HCT116 (cell line): ENCODE results near the gene CFAP46. TPM values are rescaled to one million over a fixed set of nuclear protein-coding genes. Genes with fewer than 3 reads are reported as not detected.

Source experiments
- ATAC-seq: fragments of 200-7000 bp; cut with Tn5 transposase; 2 replicates; pipeline ENCODE4 v1.9.1; 2020; ENCODE audit warnings: mild to moderate bottlenecking, moderate library complexity
- BruUV-seq: library from RNA; stranded (reverse); fragments of 400-500 nt; replicated peaks from 2 replicates; lab custom pipeline; 2021; lab: Mats Ljungman, UMichigan
- CTCF ChIA-PET: fragments of 300-600 bp; sonication (Branson Sonifier 250); formaldehyde crosslinking; loops from one replicate; lab custom pipeline; 2021; ENCODE audit warnings: antibody characterized with exemption; lab: Charles Lee
- POLR2A ChIA-PET: fragments of 300-600, 350-600 bp; sonication (Branson Sonifier 250); formaldehyde crosslinking; loops from one replicate; lab custom pipeline; 2021; ENCODE audit warnings: antibody characterized with exemption; lab: Charles Lee
- RAD21 ChIA-PET, 2 experiments: fragments of 300-600 bp; sonication (Branson Sonifier 250); formaldehyde crosslinking; loops; one replicate each; lab custom pipeline; 2023; ENCODE audit warnings: low total read pairs in 2 of 2; ENCODE audit not compliant: uncharacterized antibody in 2 of 2, unreplicated experiment in 2 of 2, low non-redundant PET in 1 of 2; lab: Charles Lee
- DNase-seq: peaks from one replicate; pipeline ENCODE4 v3.0.0-alpha.2; 2010; ENCODE audit warnings: low read depth, low spot score
- H2AFZ ChIP-seq: fragments of 200-600 bp; shearing (Covaris generic), sonication (generic); 2 replicates; pipeline ENCODE4 v1.6.1; 2017; ENCODE audit warnings: low read depth, mixed run types, mixed read lengths, antibody characterized with exemption, low read length; ENCODE audit not compliant: poor library complexity, severe bottlenecking
- H3K27ac ChIP-seq: 2 replicates; pipeline ENCODE4 v1.5.1; 2012; ENCODE audit warnings: low read depth, low read length
- H3K27me3 ChIP-seq: fragments of 200-600 bp; sonication (generic); 2 replicates; pipeline ENCODE4 v1.6.1; 2016; ENCODE audit warnings: mixed run types, low read length, mixed read lengths; ENCODE audit not compliant: insufficient read depth
- H3K36me3 ChIP-seq, 2 experiments: fragments of 200-500 bp in 1 of 2; fragments of 200-600 bp in 1 of 2; sonication (Bioruptor generic) in 1 of 2; sonication (generic) in 1 of 2; 2 replicates each; pipeline versions ENCODE4 v1.5.1 to v1.6.1; 2014 to 2016; ENCODE audit warnings: low read length in 2 of 2, inconsistent platforms in 1 of 2, mixed read lengths in 1 of 2, mixed run types in 1 of 2; ENCODE audit not compliant: insufficient read depth in 2 of 2, control insufficient read depth in 1 of 2
- H3K4me1 ChIP-seq, 2 experiments: fragments of 200-600 bp in 1 of 2; sonication (generic) in 1 of 2; 2 replicates each; pipeline versions ENCODE4 v1.5.1 to v1.6.1; 2012 to 2017; ENCODE audit warnings: low read length in 2 of 2, inconsistent platforms in 1 of 2, mild to moderate bottlenecking in 1 of 2, mixed read lengths in 1 of 2, mixed run types in 1 of 2, moderate library complexity in 1 of 2; ENCODE audit not compliant: insufficient read depth in 2 of 2, control insufficient read depth in 1 of 2
- H3K4me2 ChIP-seq: fragments of 200-600 bp; sonication (generic); 2 replicates; pipeline ENCODE4 v1.6.1; 2017; ENCODE audit warnings: mixed run types, low read length, mixed read lengths
- H3K4me3 ChIP-seq, 2 experiments: fragments of 200-600 bp in 1 of 2; sonication (generic) in 1 of 2; replicated peaks in 1 of 2; 2 replicates each; pipeline ENCODE4 v1.5.1; 2011 to 2016; ENCODE audit warnings: low read length in 2 of 2, control low read depth in 1 of 2, low read depth in 1 of 2, mild to moderate bottlenecking in 1 of 2, mixed read lengths in 1 of 2, mixed run types in 1 of 2
- H3K79me2 ChIP-seq: fragments of 200-600 bp; sonication (generic); 2 replicates; pipeline ENCODE4 v1.6.1; 2017; ENCODE audit warnings: mild to moderate bottlenecking, mixed run types, low read length, moderate library complexity, mixed read lengths; ENCODE audit not compliant: insufficient read depth
- H3K9ac ChIP-seq: fragments of 200-600 bp; sonication (generic); 2 replicates; pipeline ENCODE4 v1.6.1; 2016; ENCODE audit warnings: low read length, mixed read lengths
- H3K9me2 ChIP-seq: fragments of 200-600 bp; sonication (generic), shearing (Covaris generic); 2 replicates; pipeline ENCODE4 v1.6.1; 2017; ENCODE audit warnings: mixed run types, mild to moderate bottlenecking, moderate library complexity; ENCODE audit not compliant: insufficient read depth
- H3K9me3 ChIP-seq, 2 experiments: fragments of 200-500 bp in 1 of 2; fragments of 200-600 bp in 1 of 2; sonication (Bioruptor generic) in 1 of 2; sonication (generic) in 1 of 2; 2 replicates each; pipeline ENCODE4 v1.6.1; 2014 to 2017; ENCODE audit warnings: low read length in 2 of 2, mixed read lengths in 2 of 2, inconsistent platforms in 1 of 2, low read depth in 1 of 2, mild to moderate bottlenecking in 1 of 2, mixed run types in 1 of 2, moderate library complexity in 1 of 2; ENCODE audit not compliant: control insufficient read depth in 1 of 2, insufficient read depth in 1 of 2
- H4K20me1 ChIP-seq: fragments of 200-600 bp; sonication (generic), shearing (Covaris generic); 2 replicates; pipeline ENCODE4 v1.6.1; 2017; ENCODE audit warnings: mixed run types, mild to moderate bottlenecking, moderate library complexity; ENCODE audit not compliant: insufficient read depth
- CEBPB ChIP-seq: IDR thresholded peaks from 2 replicates; pipeline ENCODE4 v1.6.1; 2012; ENCODE audit warnings: low read depth
- EZH2 ChIP-seq: fragments of 200-600 bp; sonication (generic); IDR thresholded peaks from 2 replicates; pipeline ENCODE4 v1.6.1; 2017; ENCODE audit warnings: antibody characterized with exemption, mixed run types
- EZH2phosphoT487 ChIP-seq: fragments of 200-600 bp; IDR thresholded peaks from 2 replicates; pipeline ENCODE4 v1.6.1; 2018; ENCODE audit warnings: antibody characterized with exemption, borderline replicate concordance
- FOSL1 ChIP-seq: IDR thresholded peaks from 2 replicates; pipeline ENCODE4 v1.6.1; 2012; ENCODE audit warnings: low read depth
- POLR2A ChIP-seq: IDR thresholded peaks from 2 replicates; pipeline ENCODE4 v1.7.0; 2011; ENCODE audit warnings: borderline replicate concordance; ENCODE audit not compliant: insufficient read depth, insufficient read length; ENCODE audit errors: extremely low read depth
- SP1 ChIP-seq: IDR thresholded peaks from 2 replicates; pipeline ENCODE4 v1.6.1; 2012; ENCODE audit warnings: low read depth
- YY1 ChIP-seq: IDR thresholded peaks from 2 replicates; pipeline ENCODE4 v1.6.1; 2011; ENCODE audit warnings: low read length, low read depth, moderate library complexity, mild to moderate bottlenecking; ENCODE audit not compliant: insufficient replicate concordance; ENCODE audit errors: extremely low read depth
- intact Hi-C: fragments of 100-400 bp; cut with micrococcal nuclease; formaldehyde crosslinking; loops from 2 replicates; pipeline ENCODE4 v1.10.0; 2022
- total RNA-seq: library from RNA; stranded (reverse); gene quantifications from one replicate; pipeline ENCODE4 v1.2.1, GENCODE V29; 2021; ENCODE audit not compliant: unreplicated experiment
- TF ChIP-seq, protein P1 (sequence below): IDR thresholded peaks from 2 replicates; pipeline ENCODE4 v1.6.1; 2012; ENCODE audit warnings: low read depth

CFAP46 gene
- total RNA-seq, 1 experiment from 2014 or later: 1.4 TPM

GRCh38 chr10:132958883-132959558 is 16.7 kb upstream of the CFAP46 start:
- Histone ChIP-seq H3K4me1 (no peaks in the 10 kb centered on the region), H2AFZ (no peak overlapping the region), H3K27me3 (peaks cover 9% of the 10 kb centered on the region; the same call in 1 of the 2 replicates), H3K27ac (no peak overlapping the region), H3K36me3 (no peaks in the 10 kb centered on the region), H4K20me1 (no peaks in the 10 kb centered on the region), H3K79me2 (no peaks in the 10 kb centered on the region), H3K9ac (no peak overlapping the region), H3K4me3 (no peak overlapping the region), H3K9me2 (no peaks in the 10 kb centered on the region), H3K4me2 (no peak overlapping the region), H3K9me3 (no peaks in the 10 kb centered on the region)
- no TSS peak for BruUV-seq
- intact Hi-C loops: no loop called here
- ChIA-PET RAD21 (no interaction called here), POLR2A (no interaction called here), CTCF (no interaction called here)
- no peak for ATAC-seq
- TF ChIP-seq FOSL1 (no peak), EZH2 (no peak), POLR2A (no peak), CEBPB (no peak), EZH2phosphoT487 (no peak), SP1 (no peak), YY1 (no peak)
- TF ChIP-seq, protein P1, sequence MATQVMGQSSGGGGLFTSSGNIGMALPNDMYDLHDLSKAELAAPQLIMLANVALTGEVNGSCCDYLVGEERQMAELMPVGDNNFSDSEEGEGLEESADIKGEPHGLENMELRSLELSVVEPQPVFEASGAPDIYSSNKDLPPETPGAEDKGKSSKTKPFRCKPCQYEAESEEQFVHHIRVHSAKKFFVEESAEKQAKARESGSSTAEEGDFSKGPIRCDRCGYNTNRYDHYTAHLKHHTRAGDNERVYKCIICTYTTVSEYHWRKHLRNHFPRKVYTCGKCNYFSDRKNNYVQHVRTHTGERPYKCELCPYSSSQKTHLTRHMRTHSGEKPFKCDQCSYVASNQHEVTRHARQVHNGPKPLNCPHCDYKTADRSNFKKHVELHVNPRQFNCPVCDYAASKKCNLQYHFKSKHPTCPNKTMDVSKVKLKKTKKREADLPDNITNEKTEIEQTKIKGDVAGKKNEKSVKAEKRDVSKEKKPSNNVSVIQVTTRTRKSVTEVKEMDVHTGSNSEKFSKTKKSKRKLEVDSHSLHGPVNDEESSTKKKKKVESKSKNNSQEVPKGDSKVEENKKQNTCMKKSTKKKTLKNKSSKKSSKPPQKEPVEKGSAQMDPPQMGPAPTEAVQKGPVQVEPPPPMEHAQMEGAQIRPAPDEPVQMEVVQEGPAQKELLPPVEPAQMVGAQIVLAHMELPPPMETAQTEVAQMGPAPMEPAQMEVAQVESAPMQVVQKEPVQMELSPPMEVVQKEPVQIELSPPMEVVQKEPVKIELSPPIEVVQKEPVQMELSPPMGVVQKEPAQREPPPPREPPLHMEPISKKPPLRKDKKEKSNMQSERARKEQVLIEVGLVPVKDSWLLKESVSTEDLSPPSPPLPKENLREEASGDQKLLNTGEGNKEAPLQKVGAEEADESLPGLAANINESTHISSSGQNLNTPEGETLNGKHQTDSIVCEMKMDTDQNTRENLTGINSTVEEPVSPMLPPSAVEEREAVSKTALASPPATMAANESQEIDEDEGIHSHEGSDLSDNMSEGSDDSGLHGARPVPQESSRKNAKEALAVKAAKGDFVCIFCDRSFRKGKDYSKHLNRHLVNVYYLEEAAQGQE: no peak
- no peak for DNase-seq
